GM19455 (cell line): ENCODE data around the gene RASGEF1B.
"Not testable (repeated sequence)": the region's sequence is repeated elsewhere in the genome, so short reads cannot be mapped to it uniquely, and the experiment has no call there.

Experiments
- ATAC-seq: cut with Tn5 transposase; IDR thresholded peaks from one replicate; pipeline ENCODE4 v1.9.1; 2021; ENCODE audit not compliant: unreplicated experiment

RASGEF1B gene

DNA sequence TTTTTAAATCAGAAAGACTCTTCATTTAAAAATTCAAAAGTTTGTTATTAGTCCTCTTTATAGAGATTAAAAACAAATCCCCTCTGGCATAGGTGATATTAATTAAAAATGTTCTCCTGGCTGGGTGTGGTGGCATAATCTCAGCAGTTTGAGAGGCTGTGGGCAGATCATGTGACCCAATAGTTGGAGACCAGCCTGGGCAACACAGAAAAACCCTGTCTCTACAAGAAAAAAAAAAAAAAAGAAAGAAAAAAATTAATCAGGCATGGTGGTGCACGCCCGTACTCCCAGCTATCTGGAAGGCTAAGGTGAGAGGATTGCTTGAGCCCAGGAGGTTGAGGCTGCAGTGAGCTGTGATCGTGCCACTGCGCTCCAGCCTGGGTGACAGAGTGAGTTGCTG is 38.9 kb downstream of the RASGEF1B start:
- ATAC-seq, result no peak

DNA sequence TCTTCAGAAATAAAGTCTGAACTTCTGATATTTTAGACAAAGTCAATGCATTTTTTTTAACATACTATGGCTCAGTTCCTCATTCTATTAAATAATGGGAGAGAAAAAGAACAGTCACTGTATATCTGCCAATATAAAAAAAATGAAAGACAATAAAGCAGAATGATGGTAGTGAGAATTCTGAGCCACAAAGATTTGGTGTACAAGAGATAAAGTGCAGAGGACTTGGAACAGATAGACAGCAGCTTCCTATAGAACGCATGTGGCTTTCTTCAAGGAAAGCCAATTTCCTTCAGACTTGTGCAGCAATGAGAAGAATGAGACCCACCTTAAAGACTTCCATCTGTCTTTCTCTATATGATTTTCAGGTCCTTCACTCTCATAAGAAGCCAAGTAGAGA is 39.7 kb downstream of the RASGEF1B start:
- no peak for ATAC-seq

DNA sequence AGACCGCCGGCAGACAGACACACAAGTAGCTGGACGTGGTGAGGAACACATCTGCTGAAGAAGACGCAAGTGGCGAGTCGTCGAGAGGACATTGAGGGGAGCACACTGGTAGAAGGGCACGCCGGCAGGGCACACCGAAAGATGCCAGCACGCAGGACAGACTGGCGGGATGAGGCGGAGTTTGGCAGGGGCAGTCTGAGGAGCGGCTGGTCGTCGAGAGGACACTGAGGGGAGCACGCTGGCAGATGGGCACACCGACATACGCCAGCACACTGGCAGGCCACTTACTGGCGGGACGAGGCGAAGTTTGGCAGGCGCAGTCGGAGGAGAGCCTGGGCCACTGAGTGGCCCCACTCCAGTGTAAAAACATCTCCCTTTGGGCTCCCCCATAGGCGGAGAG is 42.1 kb downstream of the RASGEF1B start:
- no peak for ATAC-seq

DNA sequence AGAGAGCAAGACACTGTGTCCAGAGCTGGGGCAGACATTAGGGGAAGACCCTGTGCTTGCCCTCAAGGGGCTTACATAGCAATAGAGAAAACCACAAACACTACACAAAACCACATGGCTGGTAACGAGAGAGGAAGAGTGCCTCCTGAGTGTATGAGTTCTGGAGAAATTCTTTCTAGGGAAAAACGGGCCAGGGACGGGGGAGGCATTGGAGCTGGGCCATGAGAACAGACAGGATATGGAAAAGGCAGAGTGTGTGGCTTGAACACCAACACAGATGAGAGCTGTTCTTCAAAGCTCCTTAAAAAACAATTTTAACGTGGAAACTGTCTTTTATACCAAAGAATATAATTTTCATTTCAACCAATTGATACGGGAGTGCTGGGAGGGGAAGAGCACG is 42.7 kb downstream of the RASGEF1B start:
- no peak for ATAC-seq

DNA sequence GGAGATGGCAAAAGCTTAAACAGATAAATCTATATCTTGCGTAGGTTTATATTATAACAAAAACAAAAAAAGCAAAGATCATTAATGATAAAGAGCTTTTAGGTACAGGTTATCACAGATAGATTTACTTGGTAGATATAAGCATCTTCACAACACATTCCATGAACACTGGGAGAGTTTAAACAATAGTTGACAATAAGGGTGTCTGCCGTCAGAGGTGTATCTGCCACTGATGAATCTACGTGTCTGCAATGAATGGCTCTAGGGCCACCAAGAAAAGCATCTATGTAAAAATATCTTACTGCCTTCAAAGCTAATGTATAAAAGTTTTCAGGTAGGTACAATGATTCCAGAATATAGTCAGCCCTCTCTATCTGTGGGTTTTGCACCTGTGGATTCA is 43.7 kb downstream of the RASGEF1B start:
- ATAC-seq, result no peak

DNA sequence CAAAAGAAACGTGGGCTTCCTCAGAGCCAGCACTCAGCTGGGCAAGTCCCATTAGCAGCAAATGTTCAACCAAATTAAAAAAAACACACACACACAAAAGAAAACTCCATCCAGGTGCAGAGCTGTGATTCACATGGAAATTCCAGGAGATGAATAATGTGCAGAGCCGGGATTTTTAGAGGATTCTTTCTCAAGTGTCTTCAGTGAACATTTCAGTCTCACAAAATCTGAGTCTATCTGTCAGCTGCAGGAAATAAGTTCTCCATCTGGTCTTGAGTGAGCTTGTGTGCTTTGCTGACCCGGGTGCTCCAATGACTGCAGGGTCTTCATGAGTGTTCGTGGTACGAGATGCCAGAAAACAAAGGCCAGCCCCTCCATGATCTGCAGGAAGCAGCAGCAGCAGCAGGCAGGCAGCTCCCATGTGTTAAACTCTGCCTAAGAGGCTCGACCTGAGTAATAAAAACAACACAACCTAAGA is 44.3 kb downstream of the RASGEF1B start:
- no peak for ATAC-seq

DNA sequence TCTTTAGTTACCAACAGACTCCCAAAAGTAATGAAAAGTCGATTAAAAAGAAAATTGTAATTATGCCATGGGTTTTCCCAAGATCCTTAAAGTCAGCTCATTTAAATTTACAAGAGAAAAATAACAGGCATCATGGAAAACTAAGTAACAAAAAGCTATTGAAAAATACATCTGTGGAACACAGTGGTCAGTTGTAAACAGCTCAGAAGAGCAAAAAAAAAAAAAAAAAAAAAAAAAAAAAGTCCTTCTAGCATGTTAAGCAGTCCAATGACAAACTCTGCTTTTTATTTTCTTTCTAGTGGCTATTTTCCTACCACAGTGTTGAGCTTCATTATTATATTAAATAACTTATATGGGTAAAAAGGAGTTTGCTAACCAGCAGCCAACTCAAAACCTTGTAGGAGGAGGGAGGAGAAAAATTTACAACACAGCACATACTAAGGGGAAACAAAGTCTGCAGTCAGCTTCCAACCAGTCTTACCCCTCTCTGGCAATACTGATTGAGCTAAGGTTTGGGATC is 44.9 kb downstream of the RASGEF1B start:
- ATAC-seq, result no peak

DNA sequence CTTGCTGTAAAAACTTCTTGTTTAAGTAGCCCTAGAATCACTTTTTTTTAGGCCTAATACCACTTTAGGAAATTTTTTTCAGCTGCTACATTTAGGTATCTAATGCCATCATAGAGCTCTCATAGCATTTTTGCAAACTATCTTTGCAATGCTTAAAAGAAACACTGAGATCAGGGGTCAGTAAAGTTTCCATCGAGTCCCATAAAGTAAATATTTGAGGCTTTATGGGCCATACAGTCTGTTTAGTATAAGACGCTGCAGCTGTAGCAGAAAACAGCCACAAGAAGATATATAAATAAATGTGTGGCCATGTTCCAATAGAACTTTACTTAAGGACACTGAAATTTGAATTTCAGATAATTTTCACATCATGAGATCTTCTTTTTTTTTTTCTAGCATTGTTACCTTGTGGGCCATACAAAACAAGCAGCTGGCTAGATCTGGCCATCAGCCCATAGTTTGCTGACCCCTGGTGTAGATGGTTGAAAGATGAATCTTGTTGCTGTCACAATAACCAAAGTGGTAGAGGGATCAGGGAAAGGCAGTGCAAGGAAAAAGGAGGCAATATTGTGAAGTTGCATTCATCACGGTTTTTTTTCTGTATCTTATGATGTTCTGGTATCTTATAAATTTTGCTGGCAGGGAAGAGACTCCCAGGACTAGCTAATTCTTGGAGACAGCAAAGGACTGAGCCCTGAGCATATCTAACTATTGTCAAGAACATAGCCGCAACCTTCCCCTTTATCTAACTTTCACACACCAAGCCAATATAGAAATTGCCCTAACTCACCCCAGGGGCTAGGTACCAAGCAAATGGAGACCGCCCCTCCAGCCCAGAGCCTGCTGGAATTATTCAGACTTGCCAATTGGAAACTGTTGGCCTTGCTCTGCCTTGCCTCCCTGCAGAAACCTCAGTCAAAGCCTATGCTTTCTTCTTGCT is 46.6 kb downstream of the RASGEF1B start:
- ATAC-seq, result no peak

DNA sequence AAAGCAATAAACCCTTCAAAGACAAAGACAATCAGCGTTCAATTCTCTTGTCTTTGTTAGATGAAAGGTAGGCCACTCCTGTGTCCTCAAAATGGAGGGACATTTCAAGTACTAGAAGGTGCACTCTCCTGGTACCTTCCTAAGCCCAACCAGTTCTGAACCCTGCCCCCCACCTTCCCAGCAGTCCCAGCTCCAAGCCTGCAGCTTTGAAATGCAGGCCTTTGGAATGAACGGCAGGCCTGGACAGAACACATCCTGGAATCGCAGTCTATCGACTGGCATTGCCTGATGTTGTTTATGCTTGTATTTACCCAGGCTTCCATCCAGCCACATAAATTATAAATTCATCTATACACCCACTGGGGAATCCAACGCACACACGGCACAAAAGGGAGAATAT is 47.4 kb downstream of the RASGEF1B start:
- ATAC-seq, result no peak

DNA sequence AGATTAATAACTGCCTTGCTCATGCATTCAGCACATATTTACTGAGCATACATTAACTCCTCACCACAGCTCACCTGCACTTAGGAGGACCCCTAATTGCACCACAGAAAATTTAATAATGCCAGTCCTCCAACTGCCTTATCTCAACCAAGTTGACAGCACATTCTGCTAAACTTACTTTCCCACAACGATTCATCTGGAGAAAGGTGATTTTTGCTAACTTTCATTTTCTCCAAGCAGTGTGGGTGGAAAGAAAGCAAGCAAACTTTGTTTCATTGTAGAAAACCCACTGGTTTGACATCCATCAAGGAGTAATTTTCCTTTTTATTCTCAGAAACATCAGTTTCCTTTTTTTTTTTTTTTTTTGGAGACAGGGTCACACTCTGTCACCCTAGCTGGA is 49.1 kb downstream of the RASGEF1B start:
- ATAC-seq, result no peak

DNA sequence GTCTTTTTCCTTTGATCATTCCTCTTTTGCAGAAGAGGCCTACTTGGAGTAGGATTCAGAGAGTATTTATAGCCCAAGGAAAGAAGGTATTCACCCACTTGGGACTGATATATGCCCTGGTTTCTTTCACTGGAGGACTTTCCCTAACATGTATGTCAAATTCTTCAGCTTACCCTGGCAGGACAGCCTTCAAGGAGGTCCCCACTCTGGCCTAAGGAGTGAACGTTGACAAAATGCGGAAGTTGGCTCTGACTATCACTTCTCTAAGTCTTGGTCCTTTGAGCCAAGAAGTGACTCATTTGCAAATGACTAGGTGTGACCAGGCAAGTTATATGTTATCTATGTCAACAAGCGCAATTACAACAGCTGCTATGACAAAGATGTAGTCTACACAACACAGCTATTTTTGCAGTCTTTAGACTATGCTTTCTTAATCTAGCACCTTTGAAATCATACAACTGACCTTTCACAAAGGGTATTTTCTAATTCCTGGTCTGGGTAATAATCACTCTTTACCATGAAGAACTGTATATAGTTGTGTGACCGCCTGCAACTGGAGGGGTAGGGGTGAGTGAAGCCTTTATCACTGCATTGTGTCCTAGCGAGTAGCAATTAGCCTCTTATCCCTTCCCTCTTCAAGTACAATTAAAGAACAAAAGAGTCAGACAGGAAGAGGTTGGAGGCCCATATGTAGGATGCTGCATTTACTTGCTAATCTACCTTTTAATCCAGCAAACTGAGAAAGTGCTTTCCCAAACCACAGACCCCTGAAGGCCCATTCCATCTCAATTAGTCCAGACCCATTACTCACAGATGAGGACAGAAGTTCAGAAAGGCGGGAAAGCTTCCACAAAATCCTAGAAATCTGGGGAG is 50.1 kb downstream of the RASGEF1B start:
- ATAC-seq, result peak; percentile 99

DNA sequence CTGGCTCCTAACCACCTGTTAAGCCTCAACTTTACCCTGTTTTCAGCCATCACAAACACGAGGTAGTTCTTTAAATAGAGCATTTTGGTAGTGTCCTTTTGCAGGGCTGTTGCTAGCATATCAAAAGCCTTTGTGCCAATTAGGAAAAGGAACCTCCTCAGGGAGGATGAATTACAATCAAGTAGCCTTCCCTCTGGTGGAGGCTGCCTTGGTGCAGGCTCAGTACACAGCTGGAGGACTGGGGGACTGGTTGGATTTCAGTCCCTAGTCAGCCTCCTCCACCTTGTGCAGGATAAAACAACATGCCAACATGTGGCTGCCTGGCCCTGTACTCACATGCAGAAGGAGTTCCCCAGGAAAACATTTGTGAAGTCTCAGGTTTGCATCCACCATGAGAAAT is 53.1 kb downstream of the RASGEF1B start:
- ATAC-seq, result no peak

DNA sequence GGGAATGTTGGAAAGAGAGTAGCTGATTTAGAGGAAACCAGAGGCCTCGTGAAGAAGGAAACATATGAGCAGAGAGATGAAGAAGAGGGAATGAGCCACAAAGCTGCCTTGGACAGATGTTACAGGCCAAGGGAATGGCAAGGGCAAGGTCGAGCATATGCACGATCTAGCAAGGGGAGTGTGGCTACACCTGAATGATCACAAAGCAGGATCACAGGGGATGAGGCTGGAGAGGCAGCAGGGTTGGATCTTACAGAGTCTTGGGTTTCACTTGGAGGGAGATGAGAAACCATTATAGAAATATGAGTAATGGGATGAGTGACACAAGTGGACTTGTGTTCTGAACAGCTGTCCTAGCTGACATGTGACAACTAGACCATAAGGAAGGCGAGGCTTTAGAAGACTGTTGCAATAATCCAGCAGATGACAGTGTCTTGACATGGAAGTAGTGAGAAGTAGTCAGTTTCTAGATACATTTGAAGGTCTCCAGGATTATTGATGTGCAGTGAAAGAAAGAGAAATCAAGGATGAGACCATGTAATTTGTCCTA is 58.7 kb downstream of the RASGEF1B start:
- ATAC-seq, result no peak

DNA sequence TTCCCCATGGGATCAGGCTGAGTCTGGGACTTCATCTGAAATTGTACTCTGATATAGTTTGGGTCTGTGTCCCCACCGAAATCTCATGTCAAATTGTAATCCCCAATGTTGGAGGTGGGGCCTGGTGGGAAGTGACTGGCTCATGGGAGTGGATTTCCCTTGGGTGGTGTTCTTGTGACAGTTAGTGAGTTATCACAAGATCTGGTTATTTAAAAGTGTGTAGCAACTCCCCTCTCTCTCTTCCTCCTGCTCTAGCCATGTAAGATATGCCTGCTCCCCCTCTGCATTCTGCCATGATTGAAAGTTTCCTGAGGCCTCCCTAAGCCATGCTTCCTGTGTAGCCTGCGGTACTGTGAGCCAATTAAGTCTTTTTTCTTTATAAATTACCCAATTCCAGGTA is 61.0 kb downstream of the RASGEF1B start:
- no peak for ATAC-seq

DNA sequence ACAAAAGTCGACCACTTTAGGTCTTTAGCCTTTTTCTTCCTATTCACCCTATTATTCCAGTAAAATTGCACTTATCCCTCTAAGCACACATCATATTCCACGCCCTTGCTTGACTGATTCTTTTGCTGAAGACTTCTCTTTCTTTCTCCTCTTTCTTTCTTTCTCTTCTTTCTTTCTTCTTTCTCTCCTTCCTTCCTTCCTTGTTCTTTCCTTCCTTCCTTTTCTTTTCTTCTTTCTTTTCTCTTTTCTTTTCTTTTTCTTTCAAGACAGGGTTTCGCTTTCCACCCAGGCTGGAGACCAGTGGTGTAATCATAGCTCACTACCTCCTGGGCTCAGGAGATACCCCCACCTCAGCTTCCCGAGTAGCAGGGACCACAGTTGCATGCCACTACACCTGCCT is 61.9 kb downstream of the RASGEF1B start:
- no peak for ATAC-seq

DNA sequence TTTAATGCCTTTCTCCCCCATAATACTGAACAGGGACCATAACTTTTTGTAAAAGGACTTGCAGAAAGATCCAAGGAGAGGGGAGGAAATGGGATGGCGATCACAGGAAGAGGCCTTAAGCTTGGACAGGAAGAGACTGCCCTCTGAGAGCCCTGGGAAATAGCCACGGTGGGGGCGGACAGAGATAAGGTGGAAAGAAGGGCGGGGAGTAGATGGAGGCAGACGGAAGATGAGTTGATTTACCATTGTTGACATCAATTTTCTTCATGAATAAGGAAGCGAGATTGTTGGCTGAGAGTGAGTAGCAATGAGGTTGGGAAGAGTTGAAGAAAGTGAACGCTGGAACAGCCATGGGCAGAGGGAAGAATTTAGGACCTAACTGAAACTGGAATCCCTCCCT is 63.4 kb downstream of the RASGEF1B start:
- no peak for ATAC-seq

DNA sequence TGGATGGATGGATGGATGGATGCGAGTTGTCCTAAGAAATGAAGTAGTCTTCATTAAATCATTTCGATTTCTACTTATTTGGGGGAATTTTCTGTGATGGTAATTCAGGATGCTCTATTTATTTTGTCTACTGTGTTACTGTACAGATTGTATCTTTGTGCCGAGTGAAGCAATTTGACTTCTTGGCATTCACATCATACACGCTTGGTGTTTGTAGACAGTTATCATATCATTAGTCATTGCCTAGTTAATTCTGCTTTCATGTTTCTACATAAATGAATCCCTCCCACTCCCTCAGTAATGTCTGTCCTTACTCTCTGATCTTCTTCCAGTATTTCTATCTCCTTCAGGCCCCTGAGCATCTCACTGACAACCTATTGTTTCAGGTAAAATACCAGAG is 64.0 kb downstream of the RASGEF1B start:
- ATAC-seq, result no peak

DNA sequence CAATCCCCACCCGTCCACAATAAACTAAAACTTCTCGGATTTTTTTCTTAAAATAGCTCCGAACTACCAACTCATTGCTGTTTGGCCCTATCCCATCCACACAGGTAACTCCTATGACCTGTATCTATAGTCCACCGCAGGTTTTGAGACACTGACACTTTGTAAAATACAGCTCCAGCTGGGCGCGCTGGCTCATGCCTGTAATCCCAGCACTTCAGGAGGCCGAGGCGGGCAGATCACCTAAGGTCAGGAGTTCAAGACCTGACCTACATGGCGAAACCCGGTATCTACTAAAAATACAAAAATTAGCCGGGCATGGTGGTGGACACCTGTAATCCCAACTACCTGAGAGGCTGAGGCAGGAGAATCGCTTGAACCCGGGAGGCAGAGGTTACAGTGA is 65.2 kb downstream of the RASGEF1B start:
- ATAC-seq, result not testable (repeated sequence)

DNA sequence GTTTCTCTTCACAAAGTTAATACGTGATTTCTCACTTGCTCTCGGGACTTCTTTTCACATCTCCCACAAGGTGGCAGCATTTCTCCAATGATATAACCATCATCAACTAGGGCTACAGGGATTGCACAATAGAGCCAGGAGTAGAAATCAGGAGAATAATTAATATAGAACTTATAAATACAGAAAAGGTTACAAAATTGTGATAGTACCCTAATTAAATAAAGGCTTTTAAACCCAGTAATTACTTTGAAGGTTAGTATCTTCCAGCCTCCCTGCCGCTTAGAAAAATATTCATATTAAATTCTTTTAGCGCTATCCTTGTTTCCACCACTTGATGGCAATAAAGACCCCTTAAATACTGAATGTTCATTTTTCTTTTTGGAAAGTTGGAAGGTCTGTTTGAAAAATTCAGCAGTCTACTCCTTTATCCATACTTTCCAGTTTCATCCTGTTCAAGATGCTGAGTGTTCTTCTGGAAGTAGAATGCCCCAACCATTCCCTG is 65.8 kb downstream of the RASGEF1B start:
- peak; percentile 94 for ATAC-seq

DNA sequence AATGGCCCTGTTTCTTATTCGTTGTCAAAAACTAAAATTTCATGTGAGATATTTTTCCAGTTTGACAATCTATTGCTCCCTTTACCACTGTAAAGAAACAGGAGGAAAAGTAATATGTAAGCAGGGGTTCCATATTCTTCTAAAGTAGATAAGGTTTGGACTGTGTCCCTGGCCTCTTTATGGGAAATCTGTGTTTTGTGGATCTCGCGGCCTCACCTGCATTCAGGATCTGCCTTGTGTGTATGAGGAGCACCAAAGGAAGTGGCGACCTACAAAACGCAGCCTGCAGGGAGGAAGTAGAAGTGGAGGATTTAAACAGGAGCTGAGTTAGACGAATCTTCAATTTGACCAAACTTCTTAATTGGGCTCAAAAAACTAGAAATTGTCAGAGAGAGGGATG is 67.0 kb downstream of the RASGEF1B start:
- ATAC-seq, result no peak

DNA sequence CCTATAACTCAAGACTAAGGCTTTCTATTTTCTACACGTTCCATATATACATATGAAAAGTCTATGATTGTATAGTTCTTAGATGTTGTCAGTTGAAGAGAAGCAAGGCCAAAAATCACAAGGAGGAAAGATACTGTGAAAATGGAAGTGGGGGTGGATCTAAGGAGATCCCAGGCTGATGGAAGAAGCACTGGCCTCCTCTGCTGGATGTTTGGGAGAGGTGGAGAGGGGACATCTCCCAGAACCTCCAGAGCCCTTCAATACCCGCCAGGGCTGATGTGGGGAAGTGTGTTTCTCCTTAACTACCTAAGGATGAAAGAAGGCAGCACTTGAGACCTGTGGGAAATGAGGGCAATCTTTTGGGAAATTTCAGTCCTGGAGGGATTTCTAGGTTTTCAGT is 67.4 kb downstream of the RASGEF1B start:
- no peak for ATAC-seq
